Activated naive CD4-positive, alpha-beta T cell treated with anti-CD3 and anti-CD28 coated beads, Interleukin-2, amount 10 ng/mL, durations not matched to agents 5 hours and 36 hours (primary cell): ENCODE results near the gene MCTS1. TPM values are rescaled to one million over a fixed set of nuclear protein-coding genes. Genes with fewer than 3 reads are reported as not detected.

Source experiments
- total RNA-seq, 2 experiments: library from RNA; stranded (reverse); gene quantifications; one replicate each; pipeline ENCODE4 v1.2.3, GENCODE V29; 2021

MCTS1 gene, protein sequence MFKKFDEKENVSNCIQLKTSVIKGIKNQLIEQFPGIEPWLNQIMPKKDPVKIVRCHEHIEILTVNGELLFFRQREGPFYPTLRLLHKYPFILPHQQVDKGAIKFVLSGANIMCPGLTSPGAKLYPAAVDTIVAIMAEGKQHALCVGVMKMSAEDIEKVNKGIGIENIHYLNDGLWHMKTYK
- 10 to 100 TPM; 43.8 to 49.3 TPM for total RNA-seq

DNA sequence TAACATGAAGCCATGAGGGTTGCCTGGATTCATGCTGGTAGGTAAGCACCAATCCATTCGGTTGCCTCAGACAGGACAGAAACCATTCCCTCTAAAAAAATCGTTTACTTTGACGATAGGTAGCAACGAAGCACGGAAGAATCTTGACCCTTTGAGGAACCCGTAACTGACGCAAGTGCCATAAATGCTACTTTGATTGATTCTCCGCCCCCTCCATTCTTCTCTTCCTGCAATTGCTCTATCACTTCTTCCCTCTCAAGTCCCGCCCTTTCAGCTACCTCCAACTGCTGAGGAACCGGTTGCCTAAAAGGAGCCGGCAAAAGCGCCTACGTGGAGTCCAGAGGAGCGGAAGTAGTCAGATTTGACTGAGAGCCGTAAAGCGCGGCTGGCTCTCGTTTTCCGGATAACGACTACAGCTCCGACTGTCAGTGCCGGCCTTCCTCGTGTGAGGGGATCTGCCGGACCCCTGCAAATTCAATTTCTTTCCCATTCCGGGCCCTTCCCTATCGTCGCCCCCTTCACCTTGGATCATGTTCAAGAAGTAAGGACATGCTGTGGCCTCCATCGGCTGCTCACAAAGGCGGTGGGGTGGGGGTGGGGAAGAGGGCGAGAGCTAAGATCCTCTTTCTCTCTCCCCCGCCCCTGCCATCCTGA is at the start of gene MCTS1:
TSS of gene MCTS1 (plus strand) at position 395 of the 654 bp plus-strand sequence. CDS start at position 531, 136 bp downstream.

DNA sequence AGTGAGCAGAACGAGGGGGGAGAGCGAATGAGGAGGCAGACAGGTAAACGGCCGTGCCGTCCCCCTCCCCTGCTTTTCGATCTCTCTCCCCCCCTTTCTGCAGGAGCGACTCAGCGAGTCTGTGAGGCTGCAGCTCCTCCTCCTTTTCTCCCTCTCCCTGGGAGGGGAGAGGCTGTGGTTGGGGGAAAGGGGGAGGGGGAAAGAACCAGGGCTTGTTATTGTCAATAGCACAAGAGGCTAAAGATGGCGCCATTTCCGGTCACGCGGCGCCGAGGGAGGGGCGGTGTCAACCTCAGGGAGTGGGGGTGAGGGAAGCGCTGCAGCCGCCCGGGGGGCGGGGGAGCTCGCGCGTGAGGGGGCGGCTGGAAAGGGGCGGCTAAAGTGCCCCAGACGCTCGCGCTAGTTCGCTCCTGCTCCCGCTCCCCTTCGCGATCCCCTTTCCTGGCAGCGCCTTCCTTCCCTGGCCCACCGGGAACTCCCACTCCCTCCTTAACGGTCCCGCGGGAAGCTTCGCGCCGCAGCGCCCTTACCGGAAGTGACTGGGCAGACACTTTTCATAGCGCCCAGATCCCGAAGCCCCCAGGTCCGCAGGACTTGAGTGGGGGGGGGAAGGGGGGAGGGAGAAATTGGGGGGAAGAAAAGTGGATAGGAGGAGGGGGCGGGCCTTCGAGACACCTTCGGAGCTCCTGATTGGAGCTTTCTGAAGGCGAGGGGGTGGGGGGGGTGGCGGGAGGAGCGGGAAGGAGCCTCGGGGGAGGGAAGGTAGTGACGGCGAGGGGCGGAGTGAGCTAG is 42.9 kb upstream of the MCTS1 start, which contains the start of gene CUL4B:
TSS of gene CUL4B (minus strand) at position 121 of the 792 bp plus-strand sequence. CDS start 324 bp downstream, outside the sequence.

DNA sequence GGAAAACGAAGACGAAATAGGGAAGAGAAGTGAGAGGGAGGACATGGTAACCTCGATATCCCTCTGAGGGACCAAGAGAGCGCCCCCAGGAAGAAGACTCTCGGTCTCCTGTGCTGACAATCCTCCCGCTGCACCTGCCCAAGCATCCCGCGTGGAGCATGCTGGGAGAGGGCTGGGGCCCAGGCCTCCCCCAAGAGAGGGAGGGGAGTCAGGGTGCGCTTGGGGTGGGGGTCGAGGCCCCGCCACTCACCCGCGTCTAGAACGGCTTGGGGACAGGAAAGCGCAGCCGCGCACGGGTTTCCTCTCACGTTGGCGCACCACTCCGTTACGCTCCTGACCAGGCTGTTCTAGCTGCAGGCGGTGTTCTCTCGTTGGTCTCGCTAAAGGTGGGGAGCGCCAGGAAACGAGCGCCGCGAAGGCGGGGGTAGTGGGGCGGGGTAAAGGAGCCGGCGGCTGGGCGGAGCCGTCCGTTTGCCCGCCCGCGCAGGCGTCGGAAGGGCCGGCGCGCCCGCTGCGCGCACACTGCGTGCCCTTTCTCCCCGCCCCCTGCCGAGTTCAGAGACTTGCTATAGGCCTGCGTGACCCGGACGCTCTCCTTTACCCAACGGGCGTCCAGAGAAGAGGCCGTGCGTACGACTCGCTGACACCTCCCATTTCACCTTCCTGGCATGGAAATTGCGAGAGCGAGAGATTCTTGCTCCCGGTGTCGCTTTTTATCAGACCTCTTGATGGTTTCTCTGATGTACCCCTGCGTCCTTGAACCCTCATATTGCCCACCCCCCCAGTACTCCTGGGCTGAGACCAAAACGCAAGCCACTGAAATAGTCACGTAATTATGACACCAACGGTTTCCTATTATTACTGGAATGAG is 26.0 kb downstream of the MCTS1 start, which contains the start of gene C1GALT1C1:
TSS of gene C1GALT1C1 (minus strand) at position 388 of the 871 bp plus-strand sequence. CDS start 2,888 bp downstream, outside the sequence.

Other genes with a start within 250 kb of the MCTS1 start
- not detected for gene ATP1B4, start 242.0 kb upstream of the MCTS1 start, total RNA-seq
- 10 to 100 TPM; 46.1 to 47.5 TPM for gene LAMP2, start 134.8 kb upstream of the MCTS1 start, total RNA-seq
- gene CUL4B, start 43.1 kb upstream of the MCTS1 start, total RNA-seq, result 10 to 100 TPM; 45.3 to 48.3 TPM
- gene C1GALT1C1, start 26.0 kb downstream of the MCTS1 start, total RNA-seq, result 10 to 100 TPM; 28.8 to 30.2 TPM